Measurements from ENCODE around the gene SMYD3. TPM values are rescaled to one million over a fixed set of nuclear protein-coding genes. Genes with fewer than 3 reads are reported as not detected.

Gene SMYD3
- total RNA-seq, 1 donor from 2014 or later, result 29.2 TPM

DNA sequence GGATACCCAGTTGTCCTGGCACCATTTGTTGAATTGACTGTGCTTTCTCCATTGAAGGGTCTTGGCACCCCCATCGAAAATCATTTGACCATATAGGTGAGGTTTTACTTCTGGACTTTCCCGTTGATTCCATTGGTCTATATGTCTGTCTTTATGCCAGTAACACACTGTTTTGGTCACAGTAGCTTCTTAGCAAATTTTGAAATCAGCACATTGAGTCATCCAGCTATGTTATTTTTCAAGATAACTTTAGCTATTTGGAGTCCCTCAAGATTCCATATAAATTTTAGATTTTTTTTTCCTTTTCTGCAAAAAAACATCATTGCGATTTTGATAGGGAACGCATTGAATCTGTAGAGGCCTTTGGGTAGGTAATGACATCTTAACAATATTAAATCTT, 235.6 kb downstream of the SMYD3 start:
- no peaks in the 10 kb centered on the region for H3K36me3 ChIP-seq (ENCODE audit: control insufficient read depth, insufficient read depth, low read length)
- DNase-seq (ENCODE audit: low read depth), result no peak

DNA sequence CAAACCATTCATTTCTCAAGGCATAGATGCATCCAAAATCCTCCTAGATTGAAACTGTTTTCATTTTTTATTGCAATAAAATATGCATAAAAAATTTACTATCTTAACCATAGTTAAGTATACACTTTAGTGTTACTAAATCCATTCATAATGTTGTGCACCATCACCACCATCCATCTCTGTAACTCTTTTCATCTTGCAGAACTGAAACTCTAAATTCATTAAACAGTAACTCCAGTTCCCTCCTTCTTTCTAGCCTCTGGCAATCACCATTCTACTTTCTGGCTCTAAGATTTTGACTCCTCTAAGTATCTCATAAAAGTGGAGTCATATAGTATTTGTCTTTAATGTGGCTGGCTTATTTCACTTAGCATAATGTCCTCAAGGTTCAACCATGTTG, 236.8 kb downstream of the SMYD3 start:
- DNase-seq (ENCODE audit: low read depth), result no peak
- TF ChIP-seq, protein P1, sequence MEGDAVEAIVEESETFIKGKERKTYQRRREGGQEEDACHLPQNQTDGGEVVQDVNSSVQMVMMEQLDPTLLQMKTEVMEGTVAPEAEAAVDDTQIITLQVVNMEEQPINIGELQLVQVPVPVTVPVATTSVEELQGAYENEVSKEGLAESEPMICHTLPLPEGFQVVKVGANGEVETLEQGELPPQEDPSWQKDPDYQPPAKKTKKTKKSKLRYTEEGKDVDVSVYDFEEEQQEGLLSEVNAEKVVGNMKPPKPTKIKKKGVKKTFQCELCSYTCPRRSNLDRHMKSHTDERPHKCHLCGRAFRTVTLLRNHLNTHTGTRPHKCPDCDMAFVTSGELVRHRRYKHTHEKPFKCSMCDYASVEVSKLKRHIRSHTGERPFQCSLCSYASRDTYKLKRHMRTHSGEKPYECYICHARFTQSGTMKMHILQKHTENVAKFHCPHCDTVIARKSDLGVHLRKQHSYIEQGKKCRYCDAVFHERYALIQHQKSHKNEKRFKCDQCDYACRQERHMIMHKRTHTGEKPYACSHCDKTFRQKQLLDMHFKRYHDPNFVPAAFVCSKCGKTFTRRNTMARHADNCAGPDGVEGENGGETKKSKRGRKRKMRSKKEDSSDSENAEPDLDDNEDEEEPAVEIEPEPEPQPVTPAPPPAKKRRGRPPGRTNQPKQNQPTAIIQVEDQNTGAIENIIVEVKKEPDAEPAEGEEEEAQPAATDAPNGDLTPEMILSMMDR (IDR thresholded peaks at IDR 0.05; ENCODE audit: insufficient read depth, low read length, poor library complexity, severe bottlenecking), result no peak
- no peaks in the 10 kb centered on the region for H3K27me3 ChIP-seq (ENCODE audit: control insufficient read depth, insufficient read depth, low read length)
- no peaks in the 10 kb centered on the region for H3K36me3 ChIP-seq (ENCODE audit: control insufficient read depth, insufficient read depth, low read length)
- H3K4me3 ChIP-seq (ENCODE audit: low read depth, low read length), result no peak overlapping the region

More for the DNA sequence above, 235.6 kb downstream of the SMYD3 start:
- no peak overlapping the region for H3K4me3 ChIP-seq (ENCODE audit: low read depth, low read length)
- H3K27me3 ChIP-seq (ENCODE audit: control insufficient read depth, insufficient read depth, low read length), result no peaks in the 10 kb centered on the region
- TF ChIP-seq, protein P1 (IDR thresholded peaks at IDR 0.05; ENCODE audit: insufficient read depth, low read length, poor library complexity, severe bottlenecking), result no peak

DNA sequence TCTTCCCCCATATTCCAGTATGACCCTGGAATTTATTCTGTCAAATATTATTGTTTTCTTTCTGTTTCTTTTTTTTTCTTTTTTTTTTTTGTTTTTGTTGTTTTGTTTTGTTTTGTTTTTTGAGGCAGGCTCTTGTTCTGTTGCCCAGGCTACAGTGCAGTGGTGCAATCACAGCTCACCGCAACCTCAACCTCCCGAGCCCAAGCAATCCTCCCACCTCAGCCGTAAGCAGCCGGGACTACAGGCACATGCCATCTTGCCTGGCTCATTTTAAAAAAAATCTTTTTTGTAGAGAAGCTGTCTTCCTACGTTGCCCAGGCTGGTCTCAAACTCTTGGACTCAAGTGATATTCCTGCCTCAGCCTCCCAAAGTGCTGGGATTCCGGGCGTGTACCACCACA, 237.6 kb downstream of the SMYD3 start:
- no peaks in the 10 kb centered on the region for H3K36me3 ChIP-seq (ENCODE audit: control insufficient read depth, insufficient read depth, low read length)
- no peaks in the 10 kb centered on the region for H3K27me3 ChIP-seq (ENCODE audit: control insufficient read depth, insufficient read depth, low read length)
- TF ChIP-seq, protein P1 (IDR thresholded peaks at IDR 0.05; ENCODE audit: insufficient read depth, low read length, poor library complexity, severe bottlenecking), result no peak
- H3K4me3 ChIP-seq (ENCODE audit: low read depth, low read length), result no peak overlapping the region
- no peak for DNase-seq (ENCODE audit: low read depth)

DNA sequence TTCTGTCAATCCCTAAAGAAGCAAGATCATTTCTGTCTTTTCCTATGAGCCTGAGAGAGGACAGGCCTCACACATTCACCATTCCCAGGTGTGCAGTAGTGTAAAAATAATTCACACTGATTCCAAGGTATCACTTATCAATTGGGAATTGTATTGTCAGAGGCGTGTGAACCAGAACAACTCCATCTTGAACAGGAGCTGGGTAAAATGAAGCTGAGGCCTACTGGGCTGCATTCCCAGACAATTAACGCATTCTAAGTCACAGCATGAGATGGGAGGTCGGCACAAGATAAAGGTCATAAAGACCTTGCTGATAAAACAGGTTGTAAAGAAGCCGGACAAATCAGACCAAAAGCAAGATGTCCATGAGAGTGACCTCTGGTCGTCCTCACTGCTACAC, 239.2 kb downstream of the SMYD3 start:
- H3K36me3 ChIP-seq (ENCODE audit: control insufficient read depth, insufficient read depth, low read length), result no peaks in the 10 kb centered on the region
- no peak for DNase-seq (ENCODE audit: low read depth)
- TF ChIP-seq, protein P1 (IDR thresholded peaks at IDR 0.05; ENCODE audit: insufficient read depth, low read length, poor library complexity, severe bottlenecking), result no peak
- H3K27me3 ChIP-seq (ENCODE audit: control insufficient read depth, insufficient read depth, low read length), result no peaks in the 10 kb centered on the region
- H3K4me3 ChIP-seq (ENCODE audit: low read depth, low read length), result no peak overlapping the region

DNA sequence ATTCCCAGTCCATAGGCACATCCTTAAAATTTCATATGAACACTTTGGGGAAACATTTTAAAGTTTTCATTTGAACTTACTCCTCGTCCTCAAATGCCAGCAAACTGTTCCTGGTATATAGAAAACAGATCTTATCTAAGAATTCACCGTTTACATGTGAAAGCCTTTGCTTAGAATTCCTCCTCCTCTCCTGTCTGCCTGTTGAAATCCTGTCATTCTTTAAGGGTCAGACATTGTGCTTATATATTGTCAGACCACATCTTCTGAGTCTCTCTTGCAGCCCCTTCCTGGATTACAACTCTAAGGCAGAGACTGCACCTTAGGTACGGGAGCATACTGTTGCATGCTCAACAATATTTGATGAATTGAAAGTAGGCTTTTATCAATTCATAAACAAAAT, 239.7 kb downstream of the SMYD3 start:
- no peak overlapping the region for H3K4me3 ChIP-seq (ENCODE audit: low read depth, low read length)
- H3K36me3 ChIP-seq (ENCODE audit: control insufficient read depth, insufficient read depth, low read length), result no peaks in the 10 kb centered on the region
- TF ChIP-seq, protein P1 (IDR thresholded peaks at IDR 0.05; ENCODE audit: insufficient read depth, low read length, poor library complexity, severe bottlenecking), result no peak
- no peaks in the 10 kb centered on the region for H3K27me3 ChIP-seq (ENCODE audit: control insufficient read depth, insufficient read depth, low read length)
- DNase-seq (ENCODE audit: low read depth), result no peak

DNA sequence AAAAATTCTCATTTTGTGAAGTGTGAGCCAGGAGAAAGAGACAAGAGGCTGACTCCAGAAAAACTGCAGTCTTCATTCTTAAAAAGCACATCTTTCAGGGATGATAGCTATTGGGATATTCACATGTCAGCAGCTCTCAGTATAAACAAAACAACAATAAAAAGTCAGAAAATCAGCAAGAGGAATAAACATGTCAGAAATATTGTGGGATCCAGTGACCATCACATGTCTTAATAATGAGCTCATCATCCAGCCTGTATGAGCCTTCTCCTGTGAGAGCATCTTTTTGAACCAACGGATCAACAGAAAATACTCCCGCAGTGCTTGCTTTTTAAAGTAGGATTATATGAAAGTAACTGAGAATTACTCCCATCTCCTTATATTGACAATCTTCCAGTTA, 241.6 kb downstream of the SMYD3 start:
- TF ChIP-seq, protein P1 (IDR thresholded peaks at IDR 0.05; ENCODE audit: insufficient read depth, low read length, poor library complexity, severe bottlenecking), result no peak
- H3K4me3 ChIP-seq (ENCODE audit: low read depth, low read length), result no peak overlapping the region
- no peaks in the 10 kb centered on the region for H3K27me3 ChIP-seq (ENCODE audit: control insufficient read depth, insufficient read depth, low read length)
- no peaks in the 10 kb centered on the region for H3K36me3 ChIP-seq (ENCODE audit: control insufficient read depth, insufficient read depth, low read length)
- DNase-seq (ENCODE audit: low read depth), result no peak

Measured in kidney epithelial cell (primary cell).